Stimulated activated CD4-positive, alpha-beta T cell treated with anti-CD3 and anti-CD28 coated beads, Interleukin-1b, Interleukin-23, amount 100 ng/mL, for 1 hour (primary cell): ENCODE results near the gene LMNA.

ENCODE experiments used
- DNase-seq, 2 donors: peaks; one replicate each; pipeline ENCODE4 v3.0.0-alpha.2; 2020; ENCODE audit warnings: low read depth in 2 of 2

The LMNA gene

GRCh38 chr1:156082309-156083091, 32.0 kb upstream of the LMNA start, which contains the start of gene MEX3A:
MEX3A (minus strand) TSS chr1:156082465; CDS start chr1:156081998, 467 bp downstream.
- peak in 1 of 2 donors; percentile 41 for DNase-seq

- no peak for DNase-seq
These were observed 30.4 kb upstream of the LMNA start for GRCh38 chr1:156083800-156084790.

- no peak for DNase-seq
These were observed 28.3 kb upstream of the LMNA start for GRCh38 chr1:156086256-156086662.

- DNase-seq: no peak
These were observed 24.8 kb upstream of the LMNA start for GRCh38 chr1:156089704-156090103.

GRCh38 chr1:156090138-156090839, 24.2 kb upstream of the LMNA start:
- DNase-seq: no peak

GRCh38 chr1:156090840-156091188, 23.7 kb upstream of the LMNA start:
- DNase-seq: peak; percentile 76 to 84

- DNase-seq: no peak
These were observed 22.9 kb upstream of the LMNA start for GRCh38 chr1:156091610-156092009.

- DNase-seq: no peak
These were observed 18.5 kb upstream of the LMNA start for GRCh38 chr1:156095906-156096508.

- DNase-seq: peak; percentile 75 to 76
These were observed 17.7 kb upstream of the LMNA start for GRCh38 chr1:156096640-156097391.

GRCh38 chr1:156097499-156098178, 16.9 kb upstream of the LMNA start:
- DNase-seq: no peak

- DNase-seq: no peak
These were observed 15.7 kb upstream of the LMNA start for GRCh38 chr1:156098784-156099183.

GRCh38 chr1:156099282-156099681, 15.2 kb upstream of the LMNA start:
- no peak for DNase-seq

GRCh38 chr1:156100205-156100995, 14.1 kb upstream of the LMNA start:
- DNase-seq: no peak

- no peak for DNase-seq
These were observed 12.6 kb upstream of the LMNA start for GRCh38 chr1:156101880-156102279.

GRCh38 chr1:156102633-156103511, 11.6 kb upstream of the LMNA start:
- no peak for DNase-seq

- DNase-seq: no peak
These were observed 11.0 kb upstream of the LMNA start for GRCh38 chr1:156103521-156103947.

- no peak for DNase-seq
These were observed 10.3 kb upstream of the LMNA start for GRCh38 chr1:156104065-156104810.
